Neuronal stem cell (in vitro differentiated cells): ENCODE data around the gene MINPP1.

ENCODE experiments used
- DNase-seq: peaks from one replicate; pipeline ENCODE4 v3.0.0-alpha.2; 2013; ENCODE audit warnings: low spot score
- H2AFZ ChIP-seq: one replicate; pipeline ENCODE4 v1.6.1; 2013; ENCODE audit warnings: mild to moderate bottlenecking, low read length, inconsistent platforms
- H2AK5ac ChIP-seq: 2 replicates; pipeline ENCODE4 v1.6.1; 2013; ENCODE audit warnings: low read depth, mild to moderate bottlenecking, inconsistent platforms, low read length, moderate library complexity, mixed read lengths
- H2BK120ac ChIP-seq: 2 replicates; pipeline ENCODE4 v1.6.1; 2013; ENCODE audit warnings: low read depth, mild to moderate bottlenecking, inconsistent platforms, low read length, moderate library complexity, mixed read lengths
- H2BK12ac ChIP-seq: one replicate; pipeline ENCODE4 v1.6.1; 2013; ENCODE audit warnings: low read length, inconsistent platforms
- H2BK15ac ChIP-seq: 2 replicates; pipeline ENCODE4 v1.6.1; 2013; ENCODE audit warnings: mild to moderate bottlenecking, low read length, inconsistent platforms, mixed read lengths
- H2BK5ac ChIP-seq: one replicate; pipeline ENCODE4 v1.6.1; 2013; ENCODE audit warnings: inconsistent platforms, mild to moderate bottlenecking, low read length, moderate library complexity
- H3K14ac ChIP-seq: one replicate; pipeline ENCODE4 v1.6.1; 2013; ENCODE audit warnings: low read length, inconsistent platforms
- H3K18ac ChIP-seq: 2 replicates; pipeline ENCODE4 v1.6.1; 2013; ENCODE audit warnings: low read length, inconsistent platforms
- H3K23ac ChIP-seq: 2 replicates; pipeline ENCODE4 v1.6.1; 2013; ENCODE audit warnings: low read depth, mild to moderate bottlenecking, mixed read lengths, low read length, inconsistent platforms; ENCODE audit not compliant: poor library complexity
- H3K27ac ChIP-seq: replicated peaks from 3 replicates; pipeline ENCODE4 v1.5.1; 2013; ENCODE audit warnings: low read length, inconsistent platforms
- H3K27me3 ChIP-seq, 3 experiments: 2 replicates each; pipeline ENCODE4 v1.6.1; 2013; ENCODE audit warnings: low read length in 3 of 3, mild to moderate bottlenecking in 2 of 3, inconsistent platforms in 1 of 3, low read depth in 1 of 3, mixed read lengths in 1 of 3, moderate library complexity in 1 of 3; ENCODE audit not compliant: control insufficient read depth in 3 of 3, insufficient read depth in 3 of 3
- H3K36me3 ChIP-seq, 2 donors: replicated peaks in 1 of 2; 2 replicates each; pipeline ENCODE4 v1.6.1; 2013; ENCODE audit warnings: low read length in 2 of 2; ENCODE audit not compliant: control insufficient read depth in 2 of 2, insufficient read depth in 2 of 2
- H3K4ac ChIP-seq: 2 replicates; pipeline ENCODE4 v1.6.1; 2013; ENCODE audit warnings: inconsistent platforms, mild to moderate bottlenecking, low read length, moderate library complexity
- H3K4me1 ChIP-seq, 2 donors: 1 replicate in 1 of 2; 2 replicates in 1 of 2; pipeline ENCODE4 v1.6.1; 2013; ENCODE audit warnings: low read length in 2 of 2, low read depth in 1 of 2; ENCODE audit not compliant: control insufficient read depth in 2 of 2, insufficient read depth in 1 of 2
- H3K4me2 ChIP-seq: one replicate; pipeline ENCODE4 v1.6.1; 2013; ENCODE audit warnings: mild to moderate bottlenecking, low read length, inconsistent platforms; ENCODE audit not compliant: insufficient read depth, poor library complexity, severe bottlenecking
- H3K4me3 ChIP-seq, 2 donors: 2 replicates each; pipeline ENCODE4 v1.5.1; 2013; ENCODE audit warnings: low read length in 2 of 2, mild to moderate bottlenecking in 2 of 2, inconsistent platforms in 1 of 2, moderate library complexity in 1 of 2
- H3K79me1 ChIP-seq: one replicate; pipeline ENCODE4 v1.6.1; 2013; ENCODE audit warnings: low read depth, mild to moderate bottlenecking, inconsistent platforms, low read length, moderate library complexity
- H3K9ac ChIP-seq: one replicate; pipeline ENCODE4 v1.6.1; 2013; ENCODE audit warnings: mild to moderate bottlenecking, low read depth, low read length, inconsistent platforms; ENCODE audit not compliant: poor library complexity
- H3K9me3 ChIP-seq, 2 donors: replicated peaks in 1 of 2; 2 replicates each; pipeline versions ENCODE3 to v1.6.1; 2013; ENCODE audit warnings: low read length in 2 of 2, mild to moderate bottlenecking in 2 of 2, inconsistent platforms in 1 of 2, low read depth in 1 of 2, mixed read lengths in 1 of 2, moderate library complexity in 1 of 2; ENCODE audit not compliant: control insufficient read depth in 2 of 2, insufficient read depth in 1 of 2
- H4K8ac ChIP-seq: one replicate; pipeline ENCODE4 v1.6.1; 2013; ENCODE audit warnings: low read depth, mild to moderate bottlenecking, inconsistent platforms, low read length, moderate library complexity
- H4K91ac ChIP-seq: one replicate; pipeline ENCODE4 v1.6.1; 2013; ENCODE audit warnings: low read length, low read depth, mild to moderate bottlenecking, inconsistent platforms; ENCODE audit not compliant: poor library complexity
- WGBS, 2 donors: extraction: QIAGEN DNeasy Blood & Tissue Kit; methylation state at CpG; one replicate each; pipeline ENCODE4 v1.1.7; 2013; ENCODE audit warnings: missing lambda C conversion rate in 2 of 2, mixed read lengths in 1 of 2; ENCODE audit not compliant: insufficient read length in 2 of 2, insufficient replicate concordance in 1 of 2; ENCODE audit errors: extremely low coverage in 2 of 2; 5-methylcytosine and 5-hydroxymethylcytosine counted together

The MINPP1 gene

DNA sequence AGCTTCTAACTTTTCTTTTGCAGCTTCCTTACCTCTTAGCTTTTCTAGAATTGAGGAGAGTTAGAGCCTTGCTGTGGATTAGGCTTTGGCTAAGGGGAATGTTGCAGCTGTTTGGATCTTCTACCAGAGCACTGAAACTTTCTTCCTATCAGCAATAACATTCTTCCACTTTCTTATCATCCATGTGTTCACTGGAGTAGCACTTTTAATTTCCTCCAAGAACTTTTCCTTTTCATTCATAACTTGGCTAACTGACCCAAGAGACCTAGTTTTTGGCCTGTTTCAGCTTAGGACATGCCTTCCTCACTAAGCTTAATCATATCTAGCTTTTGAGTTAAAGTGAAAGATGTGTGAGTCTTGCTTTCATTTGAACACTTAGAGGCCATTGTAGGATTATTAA is 19.6 kb downstream of the MINPP1 start:
- Histone ChIP-seq H2AK5ac (no peak overlapping the region), H3K36me3 (peaks cover 11 to 61% of the 10 kb centered on the region in 2 donors), H3K79me1 (no peaks in the 10 kb centered on the region), H2BK12ac (no peak overlapping the region), H2AFZ (no peak overlapping the region), H3K23ac (no peak overlapping the region), H3K14ac (no peak overlapping the region), H3K27ac (no peak overlapping the region), H3K9ac (no peak overlapping the region), H2BK5ac (no peak overlapping the region), H3K27me3 (no peaks in the 10 kb centered on the region), H3K4me1 (no peaks in the 10 kb centered on the region), H3K4ac (no peak overlapping the region), H4K8ac (no peak overlapping the region), H2BK15ac (no peak overlapping the region), H3K9me3 (peaks cover 2 to 9% of the 10 kb centered on the region in 2 donors), H2BK120ac (no peak overlapping the region), H3K18ac (no peak overlapping the region), H4K91ac (no peak overlapping the region), H3K4me3 (no peak overlapping the region), H3K4me2 (no peak overlapping the region)
- no peak for DNase-seq

DNA sequence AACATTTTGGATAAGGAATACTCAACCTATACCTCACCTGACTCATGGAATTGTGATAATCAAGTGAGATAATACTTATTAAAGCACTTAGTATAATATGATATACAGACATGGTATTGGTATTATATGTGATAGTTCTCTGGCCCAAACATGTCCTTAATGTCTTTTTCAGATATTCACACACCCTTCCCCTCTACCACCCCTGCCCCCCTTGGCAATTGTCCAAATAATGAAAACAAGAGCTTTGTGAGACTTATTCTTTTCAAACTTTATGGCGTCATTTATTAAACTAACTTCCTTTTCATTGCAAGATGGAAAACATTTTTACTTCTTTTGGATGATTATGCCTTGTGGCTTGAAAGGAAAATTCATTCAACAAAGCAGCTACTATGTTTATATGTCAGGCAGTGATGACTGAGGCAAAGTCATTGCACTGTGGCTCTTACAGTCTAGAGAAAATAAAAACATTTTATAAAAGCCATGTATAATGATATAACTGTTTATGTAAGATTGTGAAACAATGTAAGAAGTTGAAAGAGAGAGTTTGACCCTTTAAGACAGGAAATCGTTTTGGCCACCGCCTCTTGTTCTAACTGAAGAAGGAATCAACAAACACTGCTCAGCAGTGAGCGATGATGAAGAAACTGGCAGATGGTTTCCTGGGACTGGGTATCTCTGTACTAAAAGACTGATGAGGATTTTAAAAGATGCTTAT is 27.4 kb downstream of the MINPP1 start:
- no peak overlapping the region for H2BK5ac ChIP-seq
- no peak overlapping the region for H3K4ac ChIP-seq
- H3K4me3 ChIP-seq = no peak overlapping the region
- H2AFZ ChIP-seq = no peak overlapping the region
- H3K23ac ChIP-seq = no peak overlapping the region
- H3K27me3 ChIP-seq = no peaks in the 10 kb centered on the region
- no peak overlapping the region for H2BK120ac ChIP-seq
- no peak overlapping the region for H3K9ac ChIP-seq
- no peak overlapping the region for H4K91ac ChIP-seq
- H3K14ac ChIP-seq = no peak overlapping the region
- peaks cover 4 to 17% of the 10 kb centered on the region in 2 donors for H3K9me3 ChIP-seq
- H3K18ac ChIP-seq = no peak overlapping the region
- H4K8ac ChIP-seq = no peak overlapping the region
- no peak overlapping the region for H3K4me2 ChIP-seq
- no CpG with 5 or more reads among the region's 4 CpGs for WGBS, 2 donors
- DNase-seq = no peak
- H2AK5ac ChIP-seq = no peak overlapping the region
- H2BK12ac ChIP-seq = no peak overlapping the region
- H3K27ac ChIP-seq = no peak overlapping the region
- H2BK15ac ChIP-seq = no peak overlapping the region
- H3K36me3 ChIP-seq = peaks cover 7 to 36% of the 10 kb centered on the region in 2 donors
- H3K4me1 ChIP-seq = no peaks in the 10 kb centered on the region
- peaks cover 4% of the 10 kb centered on the region for H3K79me1 ChIP-seq

GRCh38 chr10:87532696-87533095 is 28.0 kb downstream of the MINPP1 start:
- H3K27ac ChIP-seq = no peak overlapping the region
- peaks cover 4 to 17% of the 10 kb centered on the region in 2 donors for H3K9me3 ChIP-seq
- H2BK120ac ChIP-seq = no peak overlapping the region
- no peak overlapping the region for H3K23ac ChIP-seq
- H3K27me3 ChIP-seq = no peaks in the 10 kb centered on the region
- peaks cover 7 to 36% of the 10 kb centered on the region in 2 donors for H3K36me3 ChIP-seq
- no peak overlapping the region for H3K4ac ChIP-seq
- no peak for DNase-seq
- no peak overlapping the region for H3K9ac ChIP-seq
- H2BK15ac ChIP-seq = no peak overlapping the region
- no peak overlapping the region for H3K4me3 ChIP-seq
- peaks cover 4% of the 10 kb centered on the region for H3K79me1 ChIP-seq
- H4K8ac ChIP-seq = no peak overlapping the region
- H3K4me1 ChIP-seq = no peaks in the 10 kb centered on the region
- no peak overlapping the region for H2AFZ ChIP-seq
- H2BK5ac ChIP-seq = no peak overlapping the region
- no peak overlapping the region for H3K4me2 ChIP-seq
- H3K14ac ChIP-seq = no peak overlapping the region
- H4K91ac ChIP-seq = no peak overlapping the region
- no peak overlapping the region for H2AK5ac ChIP-seq
- H3K18ac ChIP-seq = no peak overlapping the region
- H2BK12ac ChIP-seq = no peak overlapping the region

GRCh38 chr10:87534173-87534858 is 29.6 kb downstream of the MINPP1 start:
- H2AK5ac ChIP-seq = no peak overlapping the region
- no CpG with 5 or more reads among the region's 3 CpGs for WGBS, 2 donors
- DNase-seq = no peak

More at GRCh38 chr10:87534173-87534858, 29.6 kb downstream of the MINPP1 start:
- Histone ChIP-seq H3K4me1 (peaks cover 0 to 2% of the 10 kb centered on the region in 2 donors), H4K91ac (no peak overlapping the region), H2BK120ac (no peak overlapping the region), H2BK5ac (no peak overlapping the region), H3K14ac (no peak overlapping the region), H3K4ac (no peak overlapping the region), H3K4me2 (no peak overlapping the region), H3K23ac (no peak overlapping the region), H2AFZ (no peak overlapping the region), H3K9me3 (peaks cover 4 to 17% of the 10 kb centered on the region in 2 donors), H3K4me3 (no peak overlapping the region), H4K8ac (no peak overlapping the region), H3K9ac (no peak overlapping the region), H3K79me1 (peaks cover 6% of the 10 kb centered on the region), H3K27ac (no peak overlapping the region), H3K18ac (no peak overlapping the region), H2BK15ac (no peak overlapping the region), H2BK12ac (no peak overlapping the region), H3K36me3 (peaks cover 7 to 41% of the 10 kb centered on the region in 2 donors), H3K27me3 (no peaks in the 10 kb centered on the region)
